Bronchial epithelial cell (primary cell): Measurements from ENCODE around the gene EPHB2. TPM values are rescaled to one million over a fixed set of nuclear protein-coding genes. Genes with fewer than 3 reads are reported as not detected.

Experiments
- DNase-seq: peaks from one replicate; pipeline ENCODE4 v3.0.0-alpha.2; 2010; ENCODE audit warnings: low read depth
- FAIRE-seq: peaks from 2 replicates; lab custom pipeline; 2011; peaks lifted over from hg19 to GRCh38; lab: Jason Lieb, UNC
- H3K27me3 ChIP-seq: 2 replicates; pipeline ENCODE4 v1.5.1; 2011; ENCODE audit warnings: low read length; ENCODE audit not compliant: control insufficient read depth, insufficient read depth
- H3K36me3 ChIP-seq: 2 replicates; pipeline ENCODE4 v1.5.1; 2011; ENCODE audit warnings: low read length; ENCODE audit not compliant: control insufficient read depth, insufficient read depth
- H3K4me3 ChIP-seq: 2 replicates; pipeline ENCODE4 v1.5.1; 2011; ENCODE audit warnings: mild to moderate bottlenecking, low read depth, low read length, control low read depth
- CTCF ChIP-seq: IDR thresholded peaks from 2 replicates; pipeline ENCODE4 v1.5.1; 2011; ENCODE audit warnings: mild to moderate bottlenecking, moderate library complexity, low read length, control low read depth, inconsistent platforms; ENCODE audit not compliant: insufficient read depth, severe bottlenecking
- total RNA-seq: library from RNA; depleted of rRNA; stranded (reverse); fragments of >200 nt; gene quantifications from 2 replicates; pipeline ENCODE4 v1.2.1, GENCODE V29; 2014

Gene EPHB2
- total RNA-seq, 1 donor from 2014 or later = 10.0 TPM

- Histone ChIP-seq H3K36me3 (no peaks in the 10 kb centered on the region), H3K4me3 (no peak overlapping the region), H3K27me3 (no peaks in the 10 kb centered on the region)
- TF ChIP-seq CTCF = no peak
- DNase-seq (no peak), FAIRE-seq (no peak)
These were observed 61.4 kb downstream of the EPHB2 start for GRCh38 chr1:22772014-22772413.

- Histone ChIP-seq H3K4me3 (no peak overlapping the region), H3K36me3 (no peaks in the 10 kb centered on the region), H3K27me3 (no peaks in the 10 kb centered on the region)
- FAIRE-seq (peak; percentile 7), DNase-seq (no peak)
- TF ChIP-seq CTCF = no peak
These were observed 63.6 kb downstream of the EPHB2 start for GRCh38 chr1:22773981-22774832.

- FAIRE-seq (no peak), DNase-seq (no peak)
- no peak overlapping the region for H3K4me3 ChIP-seq
- TF ChIP-seq CTCF = no peak
- no peaks in the 10 kb centered on the region for H3K36me3 ChIP-seq
- H3K27me3 ChIP-seq = no peaks in the 10 kb centered on the region
These were observed 64.2 kb downstream of the EPHB2 start for GRCh38 chr1:22774833-22775182.

GRCh38 chr1:22775478-22775877 lies 64.8 kb downstream of the EPHB2 start:
- Histone ChIP-seq H3K36me3 (no peaks in the 10 kb centered on the region), H3K4me3 (no peak overlapping the region), H3K27me3 (no peaks in the 10 kb centered on the region)
- TF ChIP-seq CTCF = no peak
- no peak for FAIRE-seq
- DNase-seq = no peak

- Histone ChIP-seq H3K27me3 (no peaks in the 10 kb centered on the region), H3K4me3 (no peak overlapping the region), H3K36me3 (no peaks in the 10 kb centered on the region)
- TF ChIP-seq CTCF = no peak
- FAIRE-seq (peak; percentile 58), DNase-seq (no peak)
These were observed 65.5 kb downstream of the EPHB2 start for GRCh38 chr1:22776035-22776613.
